ENCODE measurements around the gene EPGN. TPM values are rescaled to one million over a fixed set of nuclear protein-coding genes. Genes with fewer than 3 reads are reported as not detected.

EPGN gene
- total and polyA plus RNA-seq, 9 donors = 0.18 to 6.5 (median 0.34) TPM; not detected in 3

GRCh38 chr4:74293558-74293957, 14.7 kb upstream of the EPGN start:
- Histone ChIP-seq H3K27me3 (no peaks in the 10 kb centered on the region), H3K4me1 (ENCODE audit: insufficient read depth) (no peaks in the 10 kb centered on the region), H3K36me3 (no peaks in the 10 kb centered on the region), H3K4me3 (no peak overlapping the region), H3K9me3 (no peaks in the 10 kb centered on the region), H3K27ac (no peak overlapping the region)
- no peak for DNase-seq
- TF ChIP-seq EP300 (IDR thresholded peaks at IDR 0.05) (no peak), POLR2A (IDR thresholded peaks at IDR 0.05) (no peak)
- TF ChIP-seq, protein P1, sequence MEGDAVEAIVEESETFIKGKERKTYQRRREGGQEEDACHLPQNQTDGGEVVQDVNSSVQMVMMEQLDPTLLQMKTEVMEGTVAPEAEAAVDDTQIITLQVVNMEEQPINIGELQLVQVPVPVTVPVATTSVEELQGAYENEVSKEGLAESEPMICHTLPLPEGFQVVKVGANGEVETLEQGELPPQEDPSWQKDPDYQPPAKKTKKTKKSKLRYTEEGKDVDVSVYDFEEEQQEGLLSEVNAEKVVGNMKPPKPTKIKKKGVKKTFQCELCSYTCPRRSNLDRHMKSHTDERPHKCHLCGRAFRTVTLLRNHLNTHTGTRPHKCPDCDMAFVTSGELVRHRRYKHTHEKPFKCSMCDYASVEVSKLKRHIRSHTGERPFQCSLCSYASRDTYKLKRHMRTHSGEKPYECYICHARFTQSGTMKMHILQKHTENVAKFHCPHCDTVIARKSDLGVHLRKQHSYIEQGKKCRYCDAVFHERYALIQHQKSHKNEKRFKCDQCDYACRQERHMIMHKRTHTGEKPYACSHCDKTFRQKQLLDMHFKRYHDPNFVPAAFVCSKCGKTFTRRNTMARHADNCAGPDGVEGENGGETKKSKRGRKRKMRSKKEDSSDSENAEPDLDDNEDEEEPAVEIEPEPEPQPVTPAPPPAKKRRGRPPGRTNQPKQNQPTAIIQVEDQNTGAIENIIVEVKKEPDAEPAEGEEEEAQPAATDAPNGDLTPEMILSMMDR (IDR thresholded peaks at IDR 0.05) = no peak
- intact Hi-C loops (cut with DNase I) = no loop called here
- WGBS, 3 donors = 83 to 94% (median 91%) methylated on average over 2 of the region's 2 CpGs

DNA sequence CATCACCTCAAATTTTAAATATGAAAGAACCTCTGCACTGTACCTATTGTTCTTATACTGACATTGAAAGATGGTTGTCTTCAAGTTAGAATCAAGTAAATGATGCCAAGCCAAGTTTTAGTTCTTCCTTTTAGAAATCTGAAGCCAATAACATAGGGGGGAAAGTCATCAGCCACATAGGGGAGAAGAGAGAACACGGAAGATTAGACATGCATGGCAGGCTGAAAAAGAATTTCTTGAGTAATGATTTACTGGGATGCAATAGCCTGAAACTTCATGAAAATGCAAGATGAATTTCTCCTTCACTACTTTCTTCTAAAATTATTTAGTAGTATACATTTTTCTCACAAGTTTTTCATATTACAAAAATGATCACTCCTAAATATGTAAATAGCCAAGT, 13.6 kb upstream of the EPGN start:
- no peak overlapping the region for H3K4me3 ChIP-seq
- intact Hi-C loops (cut with DNase I) = no loop called here

GRCh38 chr4:74297539-74297938, 10.7 kb upstream of the EPGN start:
- intact Hi-C loops (cut with DNase I) = no loop called here
- TF ChIP-seq EP300 (IDR thresholded peaks at IDR 0.05) (no peak), POLR2A (IDR thresholded peaks at IDR 0.05) (no peak)
- TF ChIP-seq, protein P1 (IDR thresholded peaks at IDR 0.05) = no peak
- Histone ChIP-seq H3K4me1 (ENCODE audit: insufficient read depth) (no peaks in the 10 kb centered on the region), H3K4me3 (no peak overlapping the region), H3K27me3 (no peaks in the 10 kb centered on the region), H3K9me3 (no peaks in the 10 kb centered on the region), H3K36me3 (no peaks in the 10 kb centered on the region), H3K27ac (no peak overlapping the region)
- no peak for DNase-seq
- 71 to 86% (median 79%) methylated on average over 1 of the region's 1 CpG for WGBS, 3 donors

More for the DNA sequence above, 13.6 kb upstream of the EPGN start:
- Histone ChIP-seq H3K27ac (no peak overlapping the region), H3K9me3 (no peaks in the 10 kb centered on the region), H3K4me1 (ENCODE audit: insufficient read depth) (no peaks in the 10 kb centered on the region), H3K27me3 (no peaks in the 10 kb centered on the region), H3K36me3 (no peaks in the 10 kb centered on the region)
- no peak for DNase-seq
- TF ChIP-seq EP300 (IDR thresholded peaks at IDR 0.05) (no peak), POLR2A (IDR thresholded peaks at IDR 0.05) (no peak)
- TF ChIP-seq, protein P1 (IDR thresholded peaks at IDR 0.05) = no peak
- 91 to 93% (median 92%) methylated on average over 1 of the region's 1 CpG for WGBS, 3 donors

DNA sequence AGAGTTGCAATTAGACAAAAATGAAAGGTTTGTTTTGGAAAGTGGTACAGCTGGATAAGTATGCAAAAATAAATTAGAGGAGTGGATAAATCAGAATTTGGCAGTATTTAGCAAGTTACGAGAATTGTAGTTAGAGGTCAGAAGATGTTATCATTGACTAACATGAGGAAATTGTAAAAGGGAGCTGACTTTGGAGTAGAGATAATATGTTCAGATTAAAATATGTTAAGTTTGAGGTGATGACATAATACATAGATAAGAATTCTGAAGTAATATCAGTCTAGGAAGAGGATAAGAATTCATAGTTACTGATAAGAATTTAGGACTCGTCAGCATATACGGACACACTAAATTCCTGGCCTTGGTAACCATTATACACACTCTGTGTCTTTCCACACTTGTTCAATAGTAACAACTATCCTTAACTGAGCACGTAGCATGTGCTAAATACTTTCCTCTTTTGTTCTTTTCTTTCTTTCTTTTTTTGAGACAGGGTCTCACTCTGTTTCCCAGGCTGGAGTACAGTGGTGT, 4.1 kb upstream of the EPGN start:
- Histone ChIP-seq H3K4me3 (no peak overlapping the region), H3K9me3 (no peaks in the 10 kb centered on the region), H3K36me3 (no peaks in the 10 kb centered on the region), H3K27ac (no peak overlapping the region), H3K27me3 (no peaks in the 10 kb centered on the region), H3K4me1 (ENCODE audit: insufficient read depth) (no peaks in the 10 kb centered on the region)
- TF ChIP-seq EP300 (IDR thresholded peaks at IDR 0.05) (no peak), POLR2A (IDR thresholded peaks at IDR 0.05) (no peak)
- TF ChIP-seq, protein P1 (IDR thresholded peaks at IDR 0.05) = no peak
- intact Hi-C loops (cut with DNase I) = no loop called here
- no peak for DNase-seq
- 64 to 67% (median 65%) methylated on average over 4 of the region's 4 CpGs for WGBS, 3 donors
